Stomach (tissue), 4 donors: ENCODE data around the gene ABCB9.

Experiments used
- CTCF ChIP-seq, 7 experiments: fragments of 450-650 bp in 4 of 7; fragments of 200-600 bp in 3 of 7; sonication (generic) in 3 of 7; IDR thresholded peaks; one replicate each; pipeline ENCODE4 v1.5.1; 2016 to 2019; ENCODE audit warnings: antibody characterized with exemption in 7 of 7, control low read depth in 2 of 7, mild to moderate bottlenecking in 1 of 7
- POLR2A ChIP-seq, 4 donors: fragments of 450-650 bp; IDR thresholded peaks; one replicate each; pipeline ENCODE4 v1.6.1; 2016; ENCODE audit warnings: antibody characterized with exemption in 4 of 4, control low read depth in 2 of 4, mild to moderate bottlenecking in 1 of 4, moderate library complexity in 1 of 4
- POLR2AphosphoS5 ChIP-seq, 3 donors: sonication (generic); formaldehyde crosslinking; IDR thresholded peaks; one replicate each; pipeline ENCODE4 v1.6.1; 2016; ENCODE audit warnings: antibody characterized with exemption in 3 of 3

GRCh38 chr12:122932207-122932606, 34.1 kb downstream of the ABCB9 start:
- TF ChIP-seq CTCF (IDR thresholded peaks at IDR 0.05): no peak
- no peak for TF ChIP-seq POLR2A (IDR thresholded peaks at IDR 0.05)
- TF ChIP-seq POLR2AphosphoS5 (IDR thresholded peaks at IDR 0.05): no peak
